K562 (cell line): ENCODE data around the gene USP5. TPM values are rescaled to one million over a fixed set of nuclear protein-coding genes. Genes with fewer than 3 reads are reported as not detected.

Source experiments
- ATAC-seq: fragments of 200-7000 bp; cut with Tn5 transposase; 3 replicates; pipeline ENCODE4 v1.9.1; 2020; ENCODE audit warnings: moderate library complexity
- BruUV-seq: library from RNA; stranded (reverse); fragments of 400-500 nt; replicated peaks from 2 replicates; lab custom pipeline; 2021; lab: Mats Ljungman, UMichigan
- CTCF ChIA-PET: fragments of 300-600 bp; formaldehyde crosslinking; extraction: SDS; loops from one replicate; lab custom pipeline; 2021; ENCODE audit warnings: low intra/inter-chr PET ratio; lab: Yijun Ruan, JAX
- POLR2A ChIA-PET: fragments of 300-600, 350-650 bp; sonication (Branson Sonifier 250); formaldehyde crosslinking; extraction: SDS; loops from one replicate; lab custom pipeline; 2021; ENCODE audit warnings: antibody characterized with exemption, inconsistent platforms; lab: Yijun Ruan, JAX
- DNase-seq, 4 experiments: peaks; one replicate each; pipeline versions ENCODE4 v3.0.0 to v3.0.0-alpha.2; 2011 to 2018; ENCODE audit warnings: low spot score in 3 of 4, mixed read lengths in 3 of 4; ENCODE audit errors: extremely low read depth in 1 of 4
- FAIRE-seq: peaks from 2 replicates; lab custom pipeline; 2011; peaks lifted over from hg19 to GRCh38; lab: Jason Lieb, UNC
- H2AFZ ChIP-seq: 2 replicates; pipeline ENCODE4 v1.6.0; 2011; ENCODE audit warnings: low read depth, low read length, control low read depth, inconsistent platforms
- H3K27ac ChIP-seq: fragments of 200-600 bp; 3 replicates; pipeline ENCODE4 v1.8.0; 2011; ENCODE audit warnings: low read depth, mild to moderate bottlenecking, control low read depth, inconsistent platforms, low read length, moderate library complexity, mixed read lengths; ENCODE audit errors: extremely low read depth
- H3K27me3 ChIP-seq, 2 experiments: fragments of 300-600 bp in 1 of 2; 2 replicates in 1 of 2; 3 replicates in 1 of 2; pipeline versions ENCODE4 v1.6.0 to v1.8.0; 2011; ENCODE audit warnings: inconsistent platforms in 2 of 2, low read length in 2 of 2, mild to moderate bottlenecking in 1 of 2, mixed read lengths in 1 of 2, moderate library complexity in 1 of 2; ENCODE audit not compliant: control insufficient read depth in 2 of 2, insufficient read depth in 2 of 2
- H3K36me3 ChIP-seq: fragments of 300-600 bp; 3 replicates; pipeline ENCODE4 v1.8.0; 2011; ENCODE audit warnings: mild to moderate bottlenecking, low read length, inconsistent platforms; ENCODE audit not compliant: control insufficient read depth, insufficient read depth
- H3K4me1 ChIP-seq, 2 experiments: fragments of 200-600 bp in 1 of 2; replicated peaks in 1 of 2; 2 replicates in 1 of 2; 3 replicates in 1 of 2; pipeline versions ENCODE4 v1.5.1 to v1.8.0; 2011; ENCODE audit warnings: inconsistent platforms in 2 of 2, low read length in 2 of 2, mild to moderate bottlenecking in 1 of 2, mixed read lengths in 1 of 2, moderate library complexity in 1 of 2; ENCODE audit not compliant: control insufficient read depth in 2 of 2, insufficient read depth in 2 of 2
- H3K4me2 ChIP-seq: 2 replicates; pipeline ENCODE4 v1.6.1; 2011; ENCODE audit warnings: low read length, control low read depth, inconsistent platforms, mixed read lengths; ENCODE audit not compliant: insufficient read depth
- H3K4me3 ChIP-seq: fragments of 200-600 bp; sonication (generic), shearing (Covaris generic); 2 replicates; pipeline ENCODE4 v1.5.1; 2016; ENCODE audit warnings: control low read depth, inconsistent platforms
- H3K79me2 ChIP-seq: fragments of 200-600 bp; 3 replicates; pipeline ENCODE4 v1.8.0; 2011; ENCODE audit warnings: low read length, inconsistent platforms; ENCODE audit not compliant: control insufficient read depth, insufficient read depth
- H3K9ac ChIP-seq, 2 experiments: 2 replicates each; pipeline versions ENCODE4 v1.6.0 to v1.6.1; 2011; ENCODE audit warnings: low read depth in 2 of 2, low read length in 2 of 2, control low read depth in 1 of 2, inconsistent platforms in 1 of 2, mild to moderate bottlenecking in 1 of 2, mixed read lengths in 1 of 2; ENCODE audit not compliant: insufficient read depth in 1 of 2
- H3K9me1 ChIP-seq: one replicate; pipeline ENCODE4 v1.6.0; 2011; ENCODE audit warnings: inconsistent platforms, mild to moderate bottlenecking, low read length, moderate library complexity; ENCODE audit not compliant: control insufficient read depth, insufficient read depth
- H3K9me3 ChIP-seq: replicated peaks from 2 replicates; pipeline ENCODE4 v1.5.1; 2011; ENCODE audit warnings: low read depth, low read length, inconsistent platforms; ENCODE audit not compliant: control insufficient read depth, insufficient read depth
- H4K20me1 ChIP-seq: replicated peaks from 2 replicates; pipeline ENCODE4 v1.6.1; 2011; ENCODE audit warnings: low read length, inconsistent platforms, mixed read lengths; ENCODE audit not compliant: control insufficient read depth, insufficient read depth
- ARID4B ChIP-seq: sonication (generic); formaldehyde crosslinking; IDR thresholded peaks from 2 replicates; pipeline ENCODE4 v1.8.0; 2022; ENCODE audit warnings: mild to moderate bottlenecking, missing genetic modification reagents
- ASH1L ChIP-seq: fragments of 450-650 bp; IDR thresholded peaks from 2 replicates; pipeline ENCODE4 v1.6.1; 2018; ENCODE audit warnings: borderline replicate concordance, mild to moderate bottlenecking, low read depth; ENCODE audit not compliant: partially characterized antibody
- EGR1 ChIP-seq: fragments of 450-650 bp; conservative IDR thresholded peaks from 2 replicates; pipeline ENCODE4 v1.6.1; 2017; ENCODE audit warnings: mild to moderate bottlenecking
- HDAC2 ChIP-seq: fragments of 450-650 bp; IDR thresholded peaks from 2 replicates; pipeline ENCODE4 v1.6.1; 2016; ENCODE audit warnings: mild to moderate bottlenecking
- HDGF ChIP-seq: fragments of 450-650 bp; IDR thresholded peaks from 2 replicates; pipeline ENCODE4 v1.6.1; 2016
- MYC ChIP-seq, 2 experiments: fragments of 250-450 bp in 1 of 2; sonication (Bioruptor Pico) in 1 of 2; IDR thresholded peaks; 2 replicates each; pipeline versions ENCODE4 v1.5.1 to v1.6.1; 2012 to 2021; ENCODE audit warnings: low read depth in 2 of 2, borderline replicate concordance in 1 of 2, improper control_type of control experiment in 1 of 2, low read length in 1 of 2, mild to moderate bottlenecking in 1 of 2, moderate library complexity in 1 of 2
- NRF1 ChIP-seq, 2 experiments: fragments of 450-650 bp; IDR thresholded peaks in 1 of 2; conservative IDR thresholded peaks in 1 of 2; 2 replicates each; pipeline ENCODE4 v1.6.1; 2014; ENCODE audit warnings: mild to moderate bottlenecking in 2 of 2
- PHF20 ChIP-seq: fragments of 450-650 bp; IDR thresholded peaks from 2 replicates; pipeline ENCODE4 v1.6.1; 2018; ENCODE audit not compliant: partially characterized antibody
- SFPQ ChIP-seq: fragments of 200-400 bp; formaldehyde crosslinking; IDR thresholded peaks from 2 replicates; pipeline ENCODE4 v1.6.1; 2017; ENCODE audit warnings: mild to moderate bottlenecking, low read depth, low read length, moderate library complexity
- SMARCA4 ChIP-seq: fragments of 450-650 bp; IDR thresholded peaks from 2 replicates; pipeline ENCODE4 v1.6.1; 2016
- SRSF3 ChIP-seq: fragments of 200-400 bp; formaldehyde crosslinking; IDR thresholded peaks from 2 replicates; pipeline ENCODE4 v1.6.1; 2016; ENCODE audit warnings: mild to moderate bottlenecking, low read length, moderate library complexity; ENCODE audit not compliant: insufficient read depth
- TAF9B ChIP-seq: fragments of 450-650 bp; IDR thresholded peaks from 2 replicates; pipeline ENCODE4 v1.6.1; 2018; ENCODE audit warnings: mild to moderate bottlenecking; ENCODE audit not compliant: partially characterized antibody
- TBP ChIP-seq: optimal IDR thresholded peaks from 2 replicates; pipeline ENCODE3; 2011; ENCODE audit warnings: low read depth, low read length, improper control_type of control experiment
- WGBS: fragments of 100-300 bp; shearing (Covaris generic); methylation state at CpG from one replicate; pipeline ENCODE4 v1.1.6; 2016; ENCODE audit warnings: low coverage, mixed read lengths; ENCODE audit not compliant: insufficient coverage; ENCODE audit errors: missing lambda C conversion rate; 5-methylcytosine and 5-hydroxymethylcytosine counted together
- in situ Hi-C: fragments of 300-500 bp; cut with MboI; formaldehyde crosslinking; loops from 4 replicates; pipeline ENCODE4 v1.15.0; 2018; ENCODE audit warnings: inconsistent platforms, mixed read lengths
- intact Hi-C: fragments of 100-400 bp; cut with micrococcal nuclease; formaldehyde crosslinking; loops from 2 replicates; pipeline ENCODE4 v1.14.2; 2022
- polyA plus RNA-seq, 8 experiments: library from polyadenylated mRNA; depleted of rRNA in 4 of 8; stranded (reverse) in 5 of 8; unstranded in 3 of 8; fragments of >200 nt; fragmentation: Nextera tagmentation in 2 of 8; fragmentation: Illumina TruSeq in 1 of 8; extraction: Ambion mirVana in 2 of 8; extraction: Trizol in 1 of 8; gene quantifications; 2 replicates each; pipeline versions ENCODE4 v1.2.1 to v1.2.3, GENCODE V29; 2011 to 2014; ENCODE audit warnings: inconsistent platforms in 1 of 8, missing spikeins in 1 of 8
- total RNA-seq, 7 experiments: library from RNA; depleted of rRNA in 6 of 7; stranded (reverse); fragments of >200 nt in 6 of 7; fragmentation: Illumina TruSeq in 2 of 7; extraction: Trizol in 2 of 7; gene quantifications; 2 replicates each; pipeline versions ENCODE4 v1.2.1 to v1.2.3, GENCODE V29; 2011 to 2021; ENCODE audit warnings: low replicate concordance in 1 of 7

USP5 gene
- total and polyA plus RNA-seq, 9 of the 15 experiments (the other 6 are each of a cell fraction or from before 2014, with no cell fraction given), result 1.4 to 107 (median 48.6) TPM

- no peak for TF ChIP-seq SFPQ
- no peak for TF ChIP-seq TAF9B
These were observed 25.1 kb upstream of the USP5 start (continued) for GRCh38 chr12:6826734-6827436.

GRCh38 chr12:6827437-6827911 is 24.5 kb upstream of the USP5 start:
- H3K4me2 ChIP-seq, result peak overlapping the region; percentile 67
- ATAC-seq, result peak; percentile 64
- peak overlapping the region; percentile 26 to 83; a peak in 2 of 4 replicates for H3K9ac ChIP-seq
- H3K9me1 ChIP-seq, result no peaks in the 10 kb centered on the region
- no peak overlapping the region for H3K4me3 ChIP-seq
- peak overlapping the region; percentile 82 for H2AFZ ChIP-seq
- ChIA-PET POLR2A (interaction anchor here (1.1 to 1.2 kb wide), 2 partner anchors 13 to 46 kb away, joined by 3 to 4 read pairs; partner anchors contain the start of gene SPSB2), CTCF (no interaction called here)
- peak; percentile 87 for FAIRE-seq
- in situ Hi-C loops (no loop called here), intact Hi-C loops (loop anchor here (2.0 to 10.0 kb wide), 4 partner anchors 50 to 273 kb away; partner anchors contain the start of genes IFFO1 and ZNF384)
- H3K27me3 ChIP-seq, result peaks cover 0 to 4% of the 10 kb centered on the region in 2 experiments; a peak in 2 of 5 replicates
- H4K20me1 ChIP-seq, result no peaks in the 10 kb centered on the region
- H3K9me3 ChIP-seq, result no peaks in the 10 kb centered on the region
- BruUV-seq, result no TSS peak
- peaks cover 11 to 51% of the 10 kb centered on the region in 2 experiments; a peak in 4 of 5 replicates for H3K4me1 ChIP-seq
- peaks cover 24% of the 10 kb centered on the region for H3K79me2 ChIP-seq
- peaks cover 25% of the 10 kb centered on the region; the same call in 1 of the 3 replicates for H3K36me3 ChIP-seq
- H3K27ac ChIP-seq, result peak overlapping the region; percentile 48; the same call in 1 of the 3 replicates
- 11% methylated on average over 7 of the region's 8 CpGs for WGBS
- peak; percentile 53 to 86 (median 68) for DNase-seq
- 0 out of 2 replicates have a peak, but pooled peaks have one; percentile 50 for TF ChIP-seq HDGF
- TF ChIP-seq TBP, result peak; percentile 43
- no peak for TF ChIP-seq SRSF3
- TF ChIP-seq HDAC2, result 0 out of 2 replicates have a peak, but pooled peaks have one; percentile 22
- no peak for TF ChIP-seq SMARCA4
- TF ChIP-seq MYC (IDR thresholded peaks at IDR 0.05; ENCODE audit: low read depth, low read length), result peak; percentile 67; the same call in 1 of the 2 replicates
- TF ChIP-seq MYC (CRISPR knock-in tag; IDR thresholded peaks at IDR 0.05; ENCODE audit: borderline replicate concordance, low read depth), result no peak
- peak; percentile 89 for TF ChIP-seq EGR1
- 0 out of 2 replicates have a peak, but pooled peaks have one; percentile 16 for TF ChIP-seq ARID4B
- peak; percentile 18 for TF ChIP-seq PHF20
- TF ChIP-seq ASH1L, result no peak
- TF ChIP-seq NRF1 (conservative IDR thresholded peaks at IDR 0.05 in 1 of 2, IDR thresholded peaks at IDR 0.05 in 1 of 2), result 0 out of 4 replicates have a peak, but pooled peaks have one; percentile 26 to 27
